Measurements from ENCODE around the gene CNTF. TPM values are rescaled to one million over a fixed set of nuclear protein-coding genes. Genes with fewer than 3 reads are reported as not detected.

Gene CNTF
- total RNA-seq, 1 donor from 2014 or later: 4.2 TPM

DNA sequence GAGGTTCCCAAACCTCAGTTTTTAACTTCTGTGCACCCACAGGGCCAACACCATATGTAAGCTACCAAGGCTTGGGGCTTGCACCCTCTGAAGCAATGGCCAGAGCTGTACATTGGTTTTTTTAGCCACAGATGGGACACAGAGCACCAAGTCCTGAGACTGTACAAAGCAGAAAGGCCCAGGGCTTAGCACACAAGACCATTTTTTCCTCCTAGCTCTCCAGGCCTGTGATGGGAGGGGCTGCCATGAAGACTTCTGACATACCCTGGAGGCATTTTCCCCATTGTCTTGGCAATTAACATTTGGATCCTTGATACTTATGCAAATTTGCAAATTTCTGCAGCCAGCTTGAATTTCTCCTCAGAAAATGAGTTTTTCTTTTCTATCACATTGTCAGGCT is 23.4 kb downstream of the CNTF start:
- no peaks in the 10 kb centered on the region for H3K9me3 ChIP-seq (ENCODE audit: low read depth)
- no peak overlapping the region for H2AFZ ChIP-seq (replicated peaks)
- DNase-seq (ENCODE audit: low spot score): no peak
- Mint-ChIP-seq H3K27ac (no peak overlapping the region), H3K4me3 (no peak overlapping the region), H3K27me3 (ENCODE audit: insufficient read depth, low read depth) (no peaks in the 10 kb centered on the region), H3K36me3 (no peaks in the 10 kb centered on the region), H3K4me1 (peaks cover 7% of the 10 kb centered on the region), H3K9me3 (peaks cover 15% of the 10 kb centered on the region)
- H3K4me3 ChIP-seq: no peak overlapping the region
- no peaks in the 10 kb centered on the region for H3K79me2 ChIP-seq (ENCODE audit: low read depth)
- H3K27me3 ChIP-seq: no peaks in the 10 kb centered on the region
- H3F3A ChIP-seq (ENCODE audit: low read depth): no peaks in the 10 kb centered on the region
- H3K36me3 ChIP-seq: no peaks in the 10 kb centered on the region
- H3K4me1 ChIP-seq: no peaks in the 10 kb centered on the region
- no peak overlapping the region for H3K27ac ChIP-seq
- TF ChIP-seq, protein P1, sequence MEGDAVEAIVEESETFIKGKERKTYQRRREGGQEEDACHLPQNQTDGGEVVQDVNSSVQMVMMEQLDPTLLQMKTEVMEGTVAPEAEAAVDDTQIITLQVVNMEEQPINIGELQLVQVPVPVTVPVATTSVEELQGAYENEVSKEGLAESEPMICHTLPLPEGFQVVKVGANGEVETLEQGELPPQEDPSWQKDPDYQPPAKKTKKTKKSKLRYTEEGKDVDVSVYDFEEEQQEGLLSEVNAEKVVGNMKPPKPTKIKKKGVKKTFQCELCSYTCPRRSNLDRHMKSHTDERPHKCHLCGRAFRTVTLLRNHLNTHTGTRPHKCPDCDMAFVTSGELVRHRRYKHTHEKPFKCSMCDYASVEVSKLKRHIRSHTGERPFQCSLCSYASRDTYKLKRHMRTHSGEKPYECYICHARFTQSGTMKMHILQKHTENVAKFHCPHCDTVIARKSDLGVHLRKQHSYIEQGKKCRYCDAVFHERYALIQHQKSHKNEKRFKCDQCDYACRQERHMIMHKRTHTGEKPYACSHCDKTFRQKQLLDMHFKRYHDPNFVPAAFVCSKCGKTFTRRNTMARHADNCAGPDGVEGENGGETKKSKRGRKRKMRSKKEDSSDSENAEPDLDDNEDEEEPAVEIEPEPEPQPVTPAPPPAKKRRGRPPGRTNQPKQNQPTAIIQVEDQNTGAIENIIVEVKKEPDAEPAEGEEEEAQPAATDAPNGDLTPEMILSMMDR (IDR thresholded peaks at IDR 0.05): no peak
- TF ChIP-seq EZH2 (IDR thresholded peaks at IDR 0.05): no peak
- no peak for TF ChIP-seq EZH2phosphoT487 (IDR thresholded peaks at IDR 0.05)
- no peak overlapping the region for H3K9ac ChIP-seq
- no peak overlapping the region for H3K4me2 ChIP-seq
- H4K20me1 ChIP-seq (ENCODE audit: low read depth): no peaks in the 10 kb centered on the region

DNA sequence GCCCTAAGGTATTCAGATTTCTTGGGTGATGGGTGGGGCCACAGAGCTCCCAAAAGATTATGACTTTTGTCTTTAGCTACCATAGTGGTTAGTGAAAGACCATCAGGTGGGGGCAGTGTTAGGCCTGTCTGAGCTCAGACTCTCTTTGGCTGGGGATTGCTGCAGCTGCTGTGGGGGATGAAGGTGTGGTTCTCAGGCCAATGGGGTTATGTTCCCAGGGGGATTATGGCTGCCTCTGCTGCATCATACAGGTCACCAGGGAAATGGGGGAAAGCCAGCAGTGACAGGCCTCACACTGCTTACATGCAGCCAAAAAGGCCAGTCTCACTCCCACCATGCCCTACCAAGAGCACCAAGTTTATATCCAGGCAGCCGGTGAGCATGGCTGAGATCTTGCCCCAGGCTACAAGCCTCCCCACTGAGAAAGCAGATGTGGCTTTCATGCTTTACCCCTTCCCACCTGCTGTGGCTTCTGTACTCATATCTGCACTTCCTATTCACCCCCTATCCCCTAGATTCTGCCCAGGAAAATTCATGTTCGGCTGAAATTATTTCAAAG is 24.8 kb downstream of the CNTF start:
- Histone ChIP-seq H3F3A (ENCODE audit: low read depth) (peaks cover 6% of the 10 kb centered on the region), H3K9ac (no peak overlapping the region), H3K27me3 (no peaks in the 10 kb centered on the region), H3K4me3 (no peak overlapping the region), H3K79me2 (ENCODE audit: low read depth) (no peaks in the 10 kb centered on the region), H3K4me2 (no peak overlapping the region), H3K36me3 (no peaks in the 10 kb centered on the region), H3K9me3 (ENCODE audit: low read depth) (no peaks in the 10 kb centered on the region), H4K20me1 (ENCODE audit: low read depth) (no peaks in the 10 kb centered on the region), H3K4me1 (peaks cover 11% of the 10 kb centered on the region), H3K27ac (no peak overlapping the region), H2AFZ (replicated peaks) (no peak overlapping the region)
- Mint-ChIP-seq H3K4me1 (peaks cover 6% of the 10 kb centered on the region), H3K27me3 (ENCODE audit: insufficient read depth, low read depth) (no peaks in the 10 kb centered on the region), H3K9me3 (peaks cover 15% of the 10 kb centered on the region), H3K36me3 (no peaks in the 10 kb centered on the region), H3K4me3 (no peak overlapping the region), H3K27ac (no peak overlapping the region)
- TF ChIP-seq, protein P1 (IDR thresholded peaks at IDR 0.05): no peak
- no peak for TF ChIP-seq EZH2 (IDR thresholded peaks at IDR 0.05)
- TF ChIP-seq EZH2phosphoT487 (IDR thresholded peaks at IDR 0.05): no peak
- DNase-seq (ENCODE audit: low spot score): no peak

DNA sequence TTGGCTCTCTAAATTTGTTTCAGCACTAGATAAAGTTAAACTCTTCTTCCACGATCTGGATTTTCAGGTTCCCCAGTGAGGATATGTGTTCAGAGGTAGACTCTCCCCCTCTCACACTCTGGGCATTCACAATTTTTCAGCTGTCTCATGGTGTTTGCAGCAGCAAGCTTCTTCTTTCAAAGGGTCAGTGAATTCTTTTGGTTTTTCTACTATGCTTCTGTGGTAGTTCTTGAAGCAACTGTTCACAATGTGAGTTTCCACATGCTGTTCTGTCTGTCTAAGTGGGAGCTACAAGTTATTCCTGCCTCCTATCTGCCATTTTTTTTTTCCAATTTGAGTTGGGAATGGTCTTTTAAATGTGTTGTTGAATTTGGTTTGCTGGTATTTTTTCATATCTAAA is 25.4 kb downstream of the CNTF start:
- H3K27me3 Mint-ChIP-seq (ENCODE audit: insufficient read depth, low read depth): no peaks in the 10 kb centered on the region
- peaks cover 6% of the 10 kb centered on the region for H3F3A ChIP-seq (ENCODE audit: low read depth)
- H3K36me3 ChIP-seq: no peaks in the 10 kb centered on the region
- H3K27me3 ChIP-seq: no peaks in the 10 kb centered on the region
- DNase-seq (ENCODE audit: low spot score): no peak
- no peaks in the 10 kb centered on the region for H4K20me1 ChIP-seq (ENCODE audit: low read depth)
- no peak overlapping the region for H3K27ac Mint-ChIP-seq
- H3K79me2 ChIP-seq (ENCODE audit: low read depth): no peaks in the 10 kb centered on the region
- no peak overlapping the region for H3K27ac ChIP-seq
- no peak for TF ChIP-seq EZH2phosphoT487 (IDR thresholded peaks at IDR 0.05)
- TF ChIP-seq EZH2 (IDR thresholded peaks at IDR 0.05): no peak
- TF ChIP-seq, protein P1 (IDR thresholded peaks at IDR 0.05): no peak
- no peaks in the 10 kb centered on the region for H3K9me3 ChIP-seq (ENCODE audit: low read depth)
- no peaks in the 10 kb centered on the region for H3K36me3 Mint-ChIP-seq
- H3K4me2 ChIP-seq: no peak overlapping the region
- no peak overlapping the region for H3K9ac ChIP-seq
- H3K4me1 ChIP-seq: peaks cover 16% of the 10 kb centered on the region
- no peak overlapping the region for H2AFZ ChIP-seq (replicated peaks)
- H3K4me3 ChIP-seq: no peak overlapping the region
- H3K4me3 Mint-ChIP-seq: no peak overlapping the region
- H3K4me1 Mint-ChIP-seq: peaks cover 4% of the 10 kb centered on the region
- H3K9me3 Mint-ChIP-seq: peaks cover 15% of the 10 kb centered on the region
